ENCODE results near the gene PLEKHH1. TPM values are rescaled to one million over a fixed set of nuclear protein-coding genes. Genes with fewer than 3 reads are reported as not detected.

The PLEKHH1 gene
- total RNA-seq, 6 experiments from 2014 or later = 1.9 to 4.1 (median 3.0) TPM

- Histone ChIP-seq H3K27ac (no peak overlapping the region), H3K27me3 (no peaks in the 10 kb centered on the region), H3K36me3 (no peaks in the 10 kb centered on the region), H3K9me3 (no peaks in the 10 kb centered on the region), H3K4me1 (no peaks in the 10 kb centered on the region), H3K4me3 (no peak overlapping the region)
- intact Hi-C loops (cut with DNase I) = no loop called here
- no peak for TF ChIP-seq CTCF (IDR thresholded peaks at IDR 0.05)
- TF ChIP-seq POLR2A (IDR thresholded peaks at IDR 0.05) = no peak
- DNase-seq (no peak), ATAC-seq (no peak)
- 86% methylated on average over 1 of the region's 1 CpG for WGBS (ENCODE audit: insufficient coverage, low coverage, low lambda C conversion rate, missing lambda C conversion rate)
These were observed 11.5 kb downstream of the PLEKHH1 start for GRCh38 chr14:67544590-67544989.

GRCh38 chr14:67547224-67547780 lies 14.2 kb downstream of the PLEKHH1 start:
- intact Hi-C loops (cut with DNase I) = no loop called here
- Histone ChIP-seq H3K9me3 (no peaks in the 10 kb centered on the region), H3K27ac (no peak overlapping the region), H3K4me3 (no peak overlapping the region), H3K36me3 (no peaks in the 10 kb centered on the region), H3K27me3 (no peaks in the 10 kb centered on the region), H3K4me1 (no peaks in the 10 kb centered on the region)
- no peak for DNase-seq
- no peak for TF ChIP-seq POLR2A (IDR thresholded peaks at IDR 0.05)
- TF ChIP-seq CTCF (IDR thresholded peaks at IDR 0.05) = no peak
- ATAC-seq = no peak
- WGBS (ENCODE audit: insufficient coverage, low coverage, low lambda C conversion rate, missing lambda C conversion rate) = 67% methylated on average over 1 of the region's 5 CpGs

GRCh38 chr14:67549734-67550133 lies 16.6 kb downstream of the PLEKHH1 start:
- no peaks in the 10 kb centered on the region for H3K27me3 ChIP-seq
- DNase-seq (no peak), ATAC-seq (no peak)
- no peak overlapping the region for H3K4me3 ChIP-seq
- no peaks in the 10 kb centered on the region for H3K4me1 ChIP-seq
- no peaks in the 10 kb centered on the region for H3K36me3 ChIP-seq
- TF ChIP-seq CTCF (IDR thresholded peaks at IDR 0.05) (no peak), POLR2A (IDR thresholded peaks at IDR 0.05) (no peak)
- H3K9me3 ChIP-seq = no peaks in the 10 kb centered on the region
- WGBS (ENCODE audit: insufficient coverage, low coverage, low lambda C conversion rate, missing lambda C conversion rate) = 91% methylated on average over 4 of the region's 4 CpGs
- intact Hi-C loops (cut with DNase I) = no loop called here
- H3K27ac ChIP-seq = no peak overlapping the region

GRCh38 chr14:67551123-67551522 lies 18.0 kb downstream of the PLEKHH1 start:
- Histone ChIP-seq H3K27me3 (no peaks in the 10 kb centered on the region), H3K4me1 (no peaks in the 10 kb centered on the region), H3K36me3 (no peaks in the 10 kb centered on the region), H3K9me3 (no peaks in the 10 kb centered on the region), H3K4me3 (no peak overlapping the region), H3K27ac (no peak overlapping the region)
- no peak for TF ChIP-seq CTCF (IDR thresholded peaks at IDR 0.05)
- TF ChIP-seq POLR2A (IDR thresholded peaks at IDR 0.05) = no peak
- ATAC-seq (no peak), DNase-seq (no peak)
- intact Hi-C loops (cut with DNase I) = no loop called here
- 77% methylated on average over 3 of the region's 3 CpGs for WGBS (ENCODE audit: insufficient coverage, low coverage, low lambda C conversion rate, missing lambda C conversion rate)

GRCh38 chr14:67551940-67552339 lies 18.9 kb downstream of the PLEKHH1 start:
- 67% methylated on average over 1 of the region's 3 CpGs for WGBS (ENCODE audit: insufficient coverage, low coverage, low lambda C conversion rate, missing lambda C conversion rate)
- Histone ChIP-seq H3K4me3 (no peak overlapping the region), H3K27me3 (no peaks in the 10 kb centered on the region), H3K27ac (no peak overlapping the region), H3K36me3 (no peaks in the 10 kb centered on the region), H3K9me3 (no peaks in the 10 kb centered on the region), H3K4me1 (no peaks in the 10 kb centered on the region)
- intact Hi-C loops (cut with DNase I) = no loop called here
- DNase-seq = no peak
- TF ChIP-seq CTCF (IDR thresholded peaks at IDR 0.05) (no peak), POLR2A (IDR thresholded peaks at IDR 0.05) (no peak)
- ATAC-seq = no peak
